ENCODE measurements around the gene SORCS1.

- no peak for TF ChIP-seq CTCF (IDR thresholded peaks at IDR 0.05; ENCODE audit: low read depth, low read length, poor library complexity, severe bottlenecking)
- no peak for TF ChIP-seq EZH2phosphoT487 (IDR thresholded peaks at IDR 0.05; ENCODE audit: borderline replicate concordance, low read length)
Measured at GRCh38 chr10:106929291-106929895, 235.1 kb downstream of the SORCS1 start.
